Right cardiac atrium (tissue), 5 donors: ENCODE measurements around the gene CLDN15. TPM values are rescaled to one million over a fixed set of nuclear protein-coding genes. Genes with fewer than 3 reads are reported as not detected.

Source experiments
- ATAC-seq, 2 donors: fragments of 200-7000 bp; cut with Tn5 transposase; one replicate each; pipeline versions ENCODE4 v1.8.0 to v1.9.1; 2020; ENCODE audit warnings: moderate library complexity in 2 of 2, mild to moderate bottlenecking in 1 of 2
- DNase-seq, 3 donors: peaks; one replicate each; pipeline ENCODE4 v3.0.0-alpha.2; 2020
- H3K27ac ChIP-seq: one replicate; pipeline ENCODE4 v1.5.1; 2013; ENCODE audit warnings: mild to moderate bottlenecking, low read length, control low read depth, moderate library complexity
- H3K27me3 ChIP-seq: one replicate; pipeline ENCODE4 v1.6.1; 2013; ENCODE audit not compliant: control insufficient read depth, insufficient read depth
- H3K4me1 ChIP-seq: one replicate; pipeline ENCODE4 v1.6.1; 2013; ENCODE audit warnings: low read length; ENCODE audit not compliant: control insufficient read depth, insufficient read depth
- H3K4me3 ChIP-seq: one replicate; pipeline ENCODE4 v1.5.1; 2013; ENCODE audit warnings: low read length, control low read depth
- H3K9me3 ChIP-seq: one replicate; pipeline ENCODE4 v1.6.1; 2013; ENCODE audit warnings: low read length; ENCODE audit not compliant: control insufficient read depth
- WGBS: extraction: QIAGEN DNeasy Blood & Tissue Kit; methylation state at CpG from one replicate; pipeline ENCODE4 v1.1.7; 2013; 5-methylcytosine and 5-hydroxymethylcytosine counted together
- intact Hi-C, 4 donors: fragments of 100-400 bp; cut with DNase I; formaldehyde crosslinking; loops; one replicate each; pipeline versions ENCODE4 v1.11.0 to v1.14.0; 2022 to 2023
- polyA plus RNA-seq: library from polyadenylated mRNA; stranded (reverse); fragments of 200-250 nt; gene quantifications from one replicate; pipeline ENCODE4 v1.2.3, GENCODE V29; 2013
- total RNA-seq, 4 donors: library from RNA; stranded (reverse); fragmentation: NEBNext Ultra II Directional; extraction: Animal tissue kit (Norgen Biotek cat#: 25700); gene quantifications; one replicate each; pipeline ENCODE4 v1.2.1, GENCODE V29; 2021
- donor health status: healthy with polysubstance abuse.
- donor health status: DM: no; HTN: yes; CAD: no.
- donor health status: DM: no; HTN: no; CAD: no.
- donor health status: DM: no; HTN: yes; CAD: no; lungs with severe emphysema.
- donor health status: DM: yes; HTN: yes; CAD: no.

Gene CLDN15
- total and polyA plus RNA-seq, 5 donors, result 2.4 to 4.2 (median 3.3) TPM

- no peak for ATAC-seq
- Histone ChIP-seq H3K4me1 (peaks cover 2% of the 10 kb centered on the region), H3K9me3 (no peaks in the 10 kb centered on the region), H3K27me3 (no peaks in the 10 kb centered on the region), H3K4me3 (peak overlapping the region; percentile 76), H3K27ac (peak overlapping the region; percentile 48)
- DNase-seq, result peak in 1 of 3 donors; percentile 34
- intact Hi-C loops, result loop anchor here in 1 of 4 donors (5.0 kb wide), 1 partner anchor 34 kb away; no protein-coding TSS in a partner anchor
- 9% methylated on average over 26 of the region's 26 CpGs for WGBS
Observed at GRCh38 chr7:101218236-101219125, 19.1 kb downstream of the CLDN15 start.

GRCh38 chr7:101217388-101218235, 20.0 kb downstream of the CLDN15 start, which contains the start of the genes PLOD3 and ZNHIT1:
PLOD3 (minus strand) TSS chr7:101217581; CDS start chr7:101217274, 307 bp downstream.
ZNHIT1 (plus strand) TSS chr7:101218165; CDS start chr7:101218196, 31 bp downstream.
- ATAC-seq, result peak; percentile 95 to 96

GRCh38 chr7:101216860-101217387, 20.7 kb downstream of the CLDN15 start:
- Histone ChIP-seq H3K27me3 (no peaks in the 10 kb centered on the region), H3K9me3 (no peaks in the 10 kb centered on the region), H3K4me1 (peaks cover 2% of the 10 kb centered on the region), H3K4me3 (peak overlapping the region; percentile 76), H3K27ac (peak overlapping the region; percentile 26)
- under 1% methylated on average over 34 of the region's 34 CpGs for WGBS
- ATAC-seq (peak; percentile 1 to 7), DNase-seq (peak in 2 of 3 donors; percentile 39 to 68)
- intact Hi-C loops, result loop anchor here in 1 of 4 donors (5.0 kb wide), 1 partner anchor 35 kb away; no protein-coding TSS in a partner anchor

More at GRCh38 chr7:101217388-101218235, 20.0 kb downstream of the CLDN15 start, which contains the start of the genes PLOD3 and ZNHIT1:
- peak within 1 kb of the TSS; percentile 76 for H3K4me3 ChIP-seq
- intact Hi-C loops, result loop anchor here in 1 of 4 donors (5.0 kb wide), 1 partner anchor 35 kb away; no protein-coding TSS in a partner anchor
- no peaks in the 10 kb centered on the region for H3K9me3 ChIP-seq
- peaks cover 2% of the 10 kb centered on the region for H3K4me1 ChIP-seq
- no peaks in the 10 kb centered on the region for H3K27me3 ChIP-seq
- WGBS, result under 1% methylated on average over 57 of the region's 57 CpGs
- H3K27ac ChIP-seq, result peak within 1 kb of the TSS; percentile 86
- DNase-seq, result peak; percentile 97 to 99 (median 98)

GRCh38 chr7:101216001-101216859, 21.4 kb downstream of the CLDN15 start:
- WGBS, result 58% methylated on average over 31 of the region's 31 CpGs
- no peaks in the 10 kb centered on the region for H3K9me3 ChIP-seq
- peak in 2 of 3 donors; percentile 44 to 69 for DNase-seq
- peaks cover 2% of the 10 kb centered on the region for H3K4me1 ChIP-seq
- H3K27me3 ChIP-seq, result no peaks in the 10 kb centered on the region
- peak overlapping the region; percentile 76 for H3K4me3 ChIP-seq
- intact Hi-C loops, result loop anchor here in 1 of 4 donors (5.0 kb wide), 1 partner anchor 36 kb away; no protein-coding TSS in a partner anchor
- H3K27ac ChIP-seq, result no peak overlapping the region
- no peak for ATAC-seq

GRCh38 chr7:101212014-101212413, 25.6 kb downstream of the CLDN15 start:
- ATAC-seq, result no peak

GRCh38 chr7:101211501-101211900, 26.1 kb downstream of the CLDN15 start:
- ATAC-seq (no peak), DNase-seq (peak in 1 of 3 donors; percentile 54)
- Histone ChIP-seq H3K27me3 (no peaks in the 10 kb centered on the region), H3K4me1 (no peaks in the 10 kb centered on the region), H3K9me3 (no peaks in the 10 kb centered on the region), H3K4me3 (no peak overlapping the region), H3K27ac (no peak overlapping the region)
- intact Hi-C loops, result no loop called here
- 97% methylated on average over 24 of the region's 24 CpGs for WGBS

More at GRCh38 chr7:101212014-101212413, 25.6 kb downstream of the CLDN15 start:
- DNase-seq, result peak in 1 of 3 donors; percentile 24
- Histone ChIP-seq H3K27me3 (no peaks in the 10 kb centered on the region), H3K9me3 (no peaks in the 10 kb centered on the region), H3K4me3 (no peak overlapping the region), H3K4me1 (no peaks in the 10 kb centered on the region), H3K27ac (no peak overlapping the region)
- WGBS, result 90% methylated on average over 8 of the region's 8 CpGs
- intact Hi-C loops, result no loop called here

GRCh38 chr7:101210143-101210542, 27.5 kb downstream of the CLDN15 start:
- no peak for ATAC-seq
- intact Hi-C loops, result no loop called here
- 92% methylated on average over 19 of the region's 19 CpGs for WGBS

GRCh38 chr7:101208794-101209193, 28.8 kb downstream of the CLDN15 start:
- Histone ChIP-seq H3K9me3 (no peaks in the 10 kb centered on the region), H3K27me3 (no peaks in the 10 kb centered on the region), H3K27ac (no peak overlapping the region), H3K4me3 (no peak overlapping the region), H3K4me1 (no peaks in the 10 kb centered on the region)
- intact Hi-C loops, result no loop called here
- ATAC-seq (no peak), DNase-seq (peak in 1 of 3 donors; percentile 29)
- 92% methylated on average over 14 of the region's 14 CpGs for WGBS

More at GRCh38 chr7:101210143-101210542, 27.5 kb downstream of the CLDN15 start:
- no peak overlapping the region for H3K4me3 ChIP-seq
- no peak overlapping the region for H3K27ac ChIP-seq
- H3K4me1 ChIP-seq, result no peaks in the 10 kb centered on the region
- no peaks in the 10 kb centered on the region for H3K27me3 ChIP-seq
- H3K9me3 ChIP-seq, result no peaks in the 10 kb centered on the region
- DNase-seq, result peak in 1 of 3 donors; percentile 33

GRCh38 chr7:101207459-101207858, 30.1 kb downstream of the CLDN15 start:
- Histone ChIP-seq H3K27ac (no peak overlapping the region), H3K27me3 (no peaks in the 10 kb centered on the region), H3K9me3 (no peaks in the 10 kb centered on the region), H3K4me1 (no peaks in the 10 kb centered on the region), H3K4me3 (no peak overlapping the region)
- intact Hi-C loops, result no loop called here
- ATAC-seq, result no peak
- 92% methylated on average over 17 of the region's 17 CpGs for WGBS
- DNase-seq, result peak in 1 of 3 donors; percentile 45
